ENCODE data around the gene ZNF738.

DNA sequence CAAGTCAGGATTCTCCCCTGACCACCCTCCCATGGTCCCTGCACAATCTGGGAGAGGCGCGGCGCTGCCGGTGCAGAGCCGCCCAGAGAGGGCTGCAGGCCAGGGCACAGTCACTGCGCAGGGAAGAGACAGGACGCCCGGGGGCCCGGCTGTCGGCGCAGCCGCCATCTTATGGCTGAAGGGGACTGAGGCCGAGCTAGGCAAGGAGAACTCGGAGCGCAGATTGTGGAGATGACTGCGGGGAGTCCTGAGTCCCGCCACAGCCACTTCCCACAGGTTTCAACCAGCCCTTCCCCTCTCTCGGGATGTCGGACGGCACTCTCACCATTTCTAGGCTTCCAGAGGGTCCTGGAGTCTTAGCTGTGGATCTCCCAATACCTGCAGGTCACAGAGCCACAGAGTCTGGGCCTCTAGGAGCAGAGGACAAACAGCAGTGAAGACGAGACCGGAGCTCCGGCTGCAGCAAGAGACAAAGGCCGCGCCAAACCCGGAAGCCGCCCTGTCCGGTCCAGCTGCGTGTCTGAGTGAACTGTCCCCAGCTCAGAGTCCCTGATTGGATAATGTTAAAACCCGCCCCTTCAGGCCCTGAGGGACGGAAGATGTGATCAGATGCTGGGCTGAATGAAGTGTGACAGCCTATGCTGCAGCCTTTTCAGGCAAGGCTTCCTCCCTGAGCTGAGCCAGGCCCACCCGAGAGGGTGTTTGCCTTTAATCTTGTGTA lies 29.8 kb upstream of the ZNF738 start, which contains the start of gene ZNF708:
- TF ChIP-seq EP300 (IDR thresholded peaks at IDR 0.05): no peak
- TF ChIP-seq, protein P1, sequence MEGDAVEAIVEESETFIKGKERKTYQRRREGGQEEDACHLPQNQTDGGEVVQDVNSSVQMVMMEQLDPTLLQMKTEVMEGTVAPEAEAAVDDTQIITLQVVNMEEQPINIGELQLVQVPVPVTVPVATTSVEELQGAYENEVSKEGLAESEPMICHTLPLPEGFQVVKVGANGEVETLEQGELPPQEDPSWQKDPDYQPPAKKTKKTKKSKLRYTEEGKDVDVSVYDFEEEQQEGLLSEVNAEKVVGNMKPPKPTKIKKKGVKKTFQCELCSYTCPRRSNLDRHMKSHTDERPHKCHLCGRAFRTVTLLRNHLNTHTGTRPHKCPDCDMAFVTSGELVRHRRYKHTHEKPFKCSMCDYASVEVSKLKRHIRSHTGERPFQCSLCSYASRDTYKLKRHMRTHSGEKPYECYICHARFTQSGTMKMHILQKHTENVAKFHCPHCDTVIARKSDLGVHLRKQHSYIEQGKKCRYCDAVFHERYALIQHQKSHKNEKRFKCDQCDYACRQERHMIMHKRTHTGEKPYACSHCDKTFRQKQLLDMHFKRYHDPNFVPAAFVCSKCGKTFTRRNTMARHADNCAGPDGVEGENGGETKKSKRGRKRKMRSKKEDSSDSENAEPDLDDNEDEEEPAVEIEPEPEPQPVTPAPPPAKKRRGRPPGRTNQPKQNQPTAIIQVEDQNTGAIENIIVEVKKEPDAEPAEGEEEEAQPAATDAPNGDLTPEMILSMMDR (IDR thresholded peaks at IDR 0.05): no peak
- TF ChIP-seq POLR2A (IDR thresholded peaks at IDR 0.05): peak; percentile 82 to 84
- peak; percentile 84 to 92 (median 90) for TF ChIP-seq POLR2AphosphoS5 (IDR thresholded peaks at IDR 0.05)

Data from sigmoid colon (tissue), 4 donors.